Activated T-cell treated with anti-CD3 and anti-CD28 coated beads, Interleukin-2, amount 50 U/mL, for 24 hours (primary cell): ENCODE data around the gene ARHGAP8.

Experiments used
- DNase-seq: peaks from one replicate; pipeline ENCODE4 v3.0.0-alpha.2; 2020
- H3K27ac Mint-ChIP-seq: 2 replicates; pipeline ENCODE4 v1.8.0; 2020; ENCODE audit warnings: mild to moderate bottlenecking, mixed read lengths
- H3K27me3 Mint-ChIP-seq: 2 replicates; pipeline ENCODE4 v1.8.0; 2020; ENCODE audit warnings: mixed read lengths
- H3K36me3 Mint-ChIP-seq: 2 replicates; pipeline ENCODE4 v1.8.0; 2020; ENCODE audit warnings: low read depth, mixed read lengths
- H3K4me1 Mint-ChIP-seq: 2 replicates; pipeline ENCODE4 v1.8.0; 2020; ENCODE audit warnings: low read depth, mixed read lengths
- H3K4me3 Mint-ChIP-seq: 2 replicates; pipeline ENCODE4 v1.8.0; 2020; ENCODE audit warnings: mild to moderate bottlenecking, moderate library complexity, mixed read lengths
- H3K9me3 Mint-ChIP-seq: 2 replicates; pipeline ENCODE4 v1.8.0; 2020; ENCODE audit warnings: mixed read lengths

Gene ARHGAP8

DNA sequence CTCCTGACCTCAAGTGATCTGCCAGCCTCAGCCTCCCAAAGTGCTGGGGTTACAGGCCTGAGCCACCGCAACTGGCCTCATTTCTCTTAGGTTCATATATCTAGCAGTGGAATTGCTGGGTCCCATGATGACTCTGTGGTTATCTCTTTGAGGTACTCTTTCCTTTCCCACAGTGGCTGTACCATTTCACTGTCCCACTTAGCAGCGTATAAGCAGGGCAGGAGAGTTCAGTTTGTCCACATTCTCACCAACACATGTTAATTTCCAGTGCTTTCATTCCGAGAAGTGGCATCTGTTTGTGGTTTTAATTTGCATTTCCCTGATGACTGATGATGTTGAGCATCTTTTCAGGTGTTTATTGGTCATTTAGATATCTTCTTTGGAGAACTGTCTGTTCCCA, 34.0 kb upstream of the ARHGAP8 start:
- Mint-ChIP-seq H3K36me3 (peaks cover 53% of the 10 kb centered on the region), H3K4me1 (peaks cover 10% of the 10 kb centered on the region), H3K27ac (peak overlapping the region; percentile 56), H3K9me3 (no peaks in the 10 kb centered on the region), H3K4me3 (no peak overlapping the region), H3K27me3 (no peaks in the 10 kb centered on the region)
- DNase-seq = no peak

DNA sequence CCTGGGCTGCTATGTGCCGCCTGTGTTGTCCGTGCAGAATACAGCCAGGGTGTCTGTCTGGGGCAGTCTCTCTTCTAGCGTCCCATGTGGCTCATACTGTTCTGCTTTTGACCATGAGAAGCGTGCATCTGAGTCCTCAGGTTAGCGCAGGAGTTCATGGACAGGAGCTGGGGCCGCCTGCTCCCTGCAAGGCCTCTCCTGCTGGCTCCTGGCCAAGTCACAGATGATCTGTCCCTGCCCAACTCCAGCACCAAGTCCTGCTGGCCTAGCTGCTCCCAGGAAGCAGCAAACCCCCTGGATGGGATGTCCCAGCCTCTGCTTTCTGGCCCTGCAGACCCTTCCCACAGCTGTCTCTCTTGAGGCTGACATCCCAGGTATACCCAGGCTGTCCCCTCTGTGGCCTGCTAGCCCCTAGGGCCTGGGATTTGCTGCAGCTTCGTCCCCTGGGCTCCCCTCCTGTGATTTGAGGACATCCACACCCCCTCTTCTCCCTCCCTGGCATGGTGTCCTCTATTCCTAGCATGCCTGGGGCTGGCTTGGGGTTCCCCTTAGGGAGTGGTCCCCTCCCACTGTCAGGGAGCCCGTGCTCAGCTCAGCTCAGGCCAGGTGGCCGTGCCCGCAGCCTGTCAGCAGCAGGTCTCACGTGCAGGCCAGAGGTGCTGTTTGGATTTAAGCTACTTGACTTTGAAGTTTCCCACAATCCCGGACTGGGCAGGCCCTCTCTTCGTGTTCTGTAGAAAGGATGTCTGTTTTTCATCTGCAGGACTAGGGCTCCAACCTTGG, 32.6 kb upstream of the ARHGAP8 start:
- DNase-seq = no peak
- peaks cover 10% of the 10 kb centered on the region for H3K4me1 Mint-ChIP-seq
- H3K36me3 Mint-ChIP-seq = peaks cover 53% of the 10 kb centered on the region
- H3K9me3 Mint-ChIP-seq = no peaks in the 10 kb centered on the region
- no peak overlapping the region for H3K4me3 Mint-ChIP-seq
- H3K27ac Mint-ChIP-seq = no peak overlapping the region
- no peaks in the 10 kb centered on the region for H3K27me3 Mint-ChIP-seq

DNA sequence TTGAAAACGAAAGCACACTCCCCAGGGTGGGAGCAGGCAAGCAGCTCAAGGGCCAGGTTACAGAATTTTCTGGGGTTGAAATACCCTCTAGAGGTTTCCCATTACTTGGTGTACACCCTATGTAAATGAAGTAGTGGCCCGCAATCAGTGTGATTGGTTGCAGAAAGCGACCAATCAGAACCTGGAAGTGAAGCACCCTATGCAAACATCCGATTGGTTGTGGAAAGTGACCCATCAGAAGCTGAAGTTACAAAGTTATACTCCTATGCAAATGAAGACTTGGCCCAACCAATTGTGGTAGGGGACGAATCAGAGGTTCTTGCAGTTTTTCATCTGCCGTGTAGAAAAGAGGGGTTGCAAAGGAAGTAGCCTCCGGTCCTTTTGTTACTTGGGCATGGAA, 31.2 kb upstream of the ARHGAP8 start:
- no peak overlapping the region for H3K27ac Mint-ChIP-seq
- DNase-seq = no peak
- peaks cover 57% of the 10 kb centered on the region for H3K36me3 Mint-ChIP-seq
- no peaks in the 10 kb centered on the region for H3K27me3 Mint-ChIP-seq
- H3K4me1 Mint-ChIP-seq = peaks cover 10% of the 10 kb centered on the region
- no peaks in the 10 kb centered on the region for H3K9me3 Mint-ChIP-seq
- H3K4me3 Mint-ChIP-seq = no peak overlapping the region

DNA sequence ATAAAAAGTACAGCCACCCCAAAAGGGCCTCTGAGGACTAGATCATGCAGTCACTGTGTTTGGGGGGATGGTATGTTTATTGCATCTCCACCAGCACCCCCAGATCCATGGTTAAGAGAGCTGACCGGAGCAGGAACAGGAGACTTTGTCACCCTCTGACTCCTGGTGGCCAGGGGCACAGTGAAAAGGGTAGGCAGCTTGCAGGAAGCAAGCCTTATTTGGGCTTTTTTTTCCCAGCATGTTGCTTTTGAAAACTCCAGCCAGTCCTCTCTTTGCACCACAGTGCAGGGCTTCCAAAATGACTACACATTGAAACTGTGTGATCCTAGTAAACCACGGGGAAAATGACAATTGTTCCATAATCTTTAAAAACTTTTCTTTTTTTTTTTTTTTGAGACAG, 29.8 kb upstream of the ARHGAP8 start:
- no peak overlapping the region for H3K4me3 Mint-ChIP-seq
- H3K27ac Mint-ChIP-seq = no peak overlapping the region
- H3K9me3 Mint-ChIP-seq = no peaks in the 10 kb centered on the region
- H3K27me3 Mint-ChIP-seq = no peaks in the 10 kb centered on the region
- no peak for DNase-seq
- peaks cover 11% of the 10 kb centered on the region for H3K4me1 Mint-ChIP-seq
- H3K36me3 Mint-ChIP-seq = peaks cover 56% of the 10 kb centered on the region

- Mint-ChIP-seq H3K36me3 (peaks cover 55% of the 10 kb centered on the region), H3K27ac (no peak overlapping the region), H3K4me3 (no peak overlapping the region), H3K9me3 (no peaks in the 10 kb centered on the region), H3K27me3 (no peaks in the 10 kb centered on the region), H3K4me1 (peaks cover 9% of the 10 kb centered on the region)
- no peak for DNase-seq
Measured at GRCh38 chr22:44723801-44724200, 28.6 kb upstream of the ARHGAP8 start.

- Mint-ChIP-seq H3K27me3 (no peaks in the 10 kb centered on the region), H3K9me3 (no peaks in the 10 kb centered on the region), H3K4me3 (no peak overlapping the region), H3K27ac (no peak overlapping the region), H3K4me1 (peaks cover 13% of the 10 kb centered on the region), H3K36me3 (peaks cover 58% of the 10 kb centered on the region)
- DNase-seq = no peak
Measured at GRCh38 chr22:44724416-44724815, 28.0 kb upstream of the ARHGAP8 start.

DNA sequence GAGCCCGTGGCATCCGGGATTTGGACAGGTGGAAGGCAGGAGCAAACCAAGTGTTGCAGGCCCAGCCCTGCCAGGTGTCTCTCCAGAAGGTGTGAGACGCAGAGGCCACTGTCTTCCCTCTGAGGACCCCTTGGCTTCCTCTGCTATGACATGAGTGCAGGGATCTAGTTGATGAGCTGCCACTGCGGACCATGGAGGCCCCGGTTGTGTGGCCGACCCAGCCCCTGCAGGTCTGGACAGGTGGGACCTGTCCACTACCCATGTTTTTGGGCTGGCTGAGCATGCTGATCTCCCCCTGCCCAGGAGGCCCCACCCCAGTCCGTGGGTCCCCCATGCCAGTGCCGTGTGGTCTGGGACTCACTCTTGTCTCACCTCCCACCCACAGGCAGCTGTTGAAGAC, 27.5 kb upstream of the ARHGAP8 start:
- H3K4me3 Mint-ChIP-seq = no peak overlapping the region
- no peak for DNase-seq
- no peak overlapping the region for H3K27ac Mint-ChIP-seq
- H3K27me3 Mint-ChIP-seq = no peaks in the 10 kb centered on the region
- H3K4me1 Mint-ChIP-seq = peaks cover 13% of the 10 kb centered on the region
- H3K9me3 Mint-ChIP-seq = no peaks in the 10 kb centered on the region
- peaks cover 55% of the 10 kb centered on the region for H3K36me3 Mint-ChIP-seq

DNA sequence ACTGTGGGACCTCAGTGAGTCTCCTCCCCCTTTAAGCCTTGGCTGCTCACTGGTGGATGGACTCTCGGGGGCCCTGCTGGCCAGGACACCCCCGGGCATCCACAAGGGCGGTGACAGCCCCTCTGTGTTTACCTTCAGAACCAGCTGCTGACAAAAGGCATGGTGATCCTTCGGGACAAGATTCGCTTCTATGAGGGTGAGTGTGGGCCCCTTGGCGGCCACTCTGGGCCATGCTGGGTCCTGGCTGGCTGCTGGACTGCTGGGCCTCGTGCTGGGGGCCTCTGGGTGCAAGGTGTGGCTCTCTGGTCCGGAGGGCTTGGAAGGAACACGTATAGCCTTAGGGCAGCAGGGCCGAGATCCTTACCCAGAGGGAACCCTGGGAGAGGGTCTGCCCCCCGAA, 25.9 kb upstream of the ARHGAP8 start:
- DNase-seq = no peak
- H3K27ac Mint-ChIP-seq = no peak overlapping the region
- peaks cover 13% of the 10 kb centered on the region for H3K4me1 Mint-ChIP-seq
- H3K27me3 Mint-ChIP-seq = no peaks in the 10 kb centered on the region
- H3K36me3 Mint-ChIP-seq = peaks cover 52% of the 10 kb centered on the region
- H3K9me3 Mint-ChIP-seq = no peaks in the 10 kb centered on the region
- no peak overlapping the region for H3K4me3 Mint-ChIP-seq

DNA sequence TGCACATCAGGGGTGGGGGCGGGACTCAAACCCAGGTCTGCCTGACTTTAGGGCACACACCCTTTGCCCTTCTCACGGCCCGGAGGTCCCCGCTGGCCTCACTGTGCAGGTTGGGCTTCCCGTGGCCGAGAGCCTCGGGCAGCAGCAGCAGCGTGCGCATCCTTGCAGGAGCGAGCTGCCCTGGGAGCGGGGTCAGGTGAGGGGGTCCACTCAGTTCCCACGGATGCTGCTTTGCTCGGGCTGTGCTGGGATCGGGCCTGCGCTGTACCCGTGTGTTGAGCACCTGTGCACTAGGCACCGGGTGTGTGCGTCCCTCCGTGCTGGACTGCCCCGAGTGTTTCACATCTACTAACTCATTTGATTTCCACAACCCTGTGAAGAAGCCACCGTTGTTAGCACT, 25.2 kb upstream of the ARHGAP8 start:
- no peaks in the 10 kb centered on the region for H3K9me3 Mint-ChIP-seq
- peaks cover 13% of the 10 kb centered on the region for H3K4me1 Mint-ChIP-seq
- no peak for DNase-seq
- H3K4me3 Mint-ChIP-seq = no peak overlapping the region
- H3K27me3 Mint-ChIP-seq = no peaks in the 10 kb centered on the region
- peaks cover 52% of the 10 kb centered on the region for H3K36me3 Mint-ChIP-seq
- H3K27ac Mint-ChIP-seq = no peak overlapping the region

- Mint-ChIP-seq H3K4me1 (peaks cover 11% of the 10 kb centered on the region), H3K27ac (no peak overlapping the region), H3K27me3 (no peaks in the 10 kb centered on the region), H3K4me3 (no peak overlapping the region), H3K9me3 (no peaks in the 10 kb centered on the region), H3K36me3 (peaks cover 56% of the 10 kb centered on the region)
- DNase-seq = no peak
Measured at GRCh38 chr22:44727709-44728108, 24.7 kb upstream of the ARHGAP8 start.

GRCh38 chr22:44728761-44729324, 23.5 kb upstream of the ARHGAP8 start:
- Mint-ChIP-seq H3K4me1 (peaks cover 11% of the 10 kb centered on the region), H3K9me3 (no peaks in the 10 kb centered on the region), H3K27me3 (no peaks in the 10 kb centered on the region), H3K36me3 (peaks cover 57% of the 10 kb centered on the region), H3K4me3 (no peak overlapping the region), H3K27ac (no peak overlapping the region)
- DNase-seq = no peak

GRCh38 chr22:44729391-44730021, 22.9 kb upstream of the ARHGAP8 start:
- DNase-seq = no peak
- Mint-ChIP-seq H3K9me3 (no peaks in the 10 kb centered on the region), H3K27me3 (no peaks in the 10 kb centered on the region), H3K36me3 (peaks cover 53% of the 10 kb centered on the region), H3K4me3 (no peak overlapping the region), H3K27ac (no peak overlapping the region), H3K4me1 (peaks cover 11% of the 10 kb centered on the region)

GRCh38 chr22:44730022-44730393, 22.4 kb upstream of the ARHGAP8 start:
- DNase-seq = no peak
- Mint-ChIP-seq H3K27me3 (no peaks in the 10 kb centered on the region), H3K27ac (no peak overlapping the region), H3K9me3 (no peaks in the 10 kb centered on the region), H3K36me3 (peaks cover 51% of the 10 kb centered on the region), H3K4me3 (no peak overlapping the region), H3K4me1 (peaks cover 11% of the 10 kb centered on the region)

- peaks cover 46% of the 10 kb centered on the region for H3K36me3 Mint-ChIP-seq
- H3K4me3 Mint-ChIP-seq = no peak overlapping the region
- H3K4me1 Mint-ChIP-seq = peaks cover 11% of the 10 kb centered on the region
- H3K27ac Mint-ChIP-seq = peak overlapping the region; percentile 50
- no peaks in the 10 kb centered on the region for H3K9me3 Mint-ChIP-seq
- no peaks in the 10 kb centered on the region for H3K27me3 Mint-ChIP-seq
- no peak for DNase-seq
Measured at GRCh38 chr22:44730490-44731356, 21.7 kb upstream of the ARHGAP8 start.
